Karpas-422 (cell line): ENCODE data around the gene GRAP2. TPM values are rescaled to one million over a fixed set of nuclear protein-coding genes. Genes with fewer than 3 reads are reported as not detected.
"Not testable (repeated sequence)": the region's sequence is repeated elsewhere in the genome, so short reads cannot be mapped to it uniquely, and the experiment has no call there.

Experiments used
- DNase-seq: peaks from one replicate; pipeline ENCODE4 v3.0.0-alpha.2; 2015
- H2AFZ ChIP-seq: fragments of 200-600 bp; sonication (generic); 2 replicates; pipeline ENCODE4 v1.6.1; 2014; ENCODE audit warnings: antibody characterized with exemption, low read length, mixed read lengths
- H3K27ac ChIP-seq: fragments of 200-600 bp; sonication (generic); 2 replicates; pipeline ENCODE4 v1.5.1; 2014; ENCODE audit warnings: mild to moderate bottlenecking, low read length, moderate library complexity
- H3K27me3 ChIP-seq: fragments of 200-600 bp; sonication (generic); 2 replicates; pipeline ENCODE4 v1.6.1; 2014; ENCODE audit warnings: low read length, mixed read lengths
- H3K36me3 ChIP-seq: fragments of 200-600 bp; sonication (generic); 2 replicates; pipeline ENCODE4 v1.6.1; 2014; ENCODE audit warnings: low read length, mixed read lengths; ENCODE audit not compliant: insufficient read depth
- H3K4me1 ChIP-seq: fragments of 200-600 bp; sonication (generic); 2 replicates; pipeline ENCODE4 v1.6.1; 2014; ENCODE audit warnings: mild to moderate bottlenecking, low read length, mixed read lengths
- H3K4me2 ChIP-seq: fragments of 200-600 bp; sonication (generic); 2 replicates; pipeline ENCODE4 v1.6.1; 2014; ENCODE audit warnings: low read length, low read depth, mild to moderate bottlenecking; ENCODE audit not compliant: poor library complexity, severe bottlenecking
- H3K4me3 ChIP-seq: fragments of 200-600 bp; sonication (generic); 2 replicates; pipeline ENCODE4 v1.5.1; 2014; ENCODE audit warnings: mild to moderate bottlenecking, antibody characterized with exemption, low read length, mixed read lengths
- H3K79me2 ChIP-seq: fragments of 200-600 bp; sonication (generic); 2 replicates; pipeline ENCODE4 v1.6.1; 2014; ENCODE audit warnings: mild to moderate bottlenecking, low read length, mixed read lengths
- H3K9ac ChIP-seq: fragments of 200-600 bp; sonication (generic); 2 replicates; pipeline ENCODE4 v1.6.0; 2014; ENCODE audit warnings: low read length
- H3K9me2 ChIP-seq: fragments of 200-600 bp; sonication (generic), shearing (Covaris generic); replicated peaks from 2 replicates; pipeline ENCODE4 v1.6.0; 2014; ENCODE audit warnings: mild to moderate bottlenecking, low read length, moderate library complexity; ENCODE audit not compliant: insufficient read depth
- H3K9me3 ChIP-seq: fragments of 300-700, 200-600 bp; sonication (generic); 2 replicates; pipeline ENCODE4 v1.6.1; 2014; ENCODE audit warnings: low read length, mixed read lengths
- H4K20me1 ChIP-seq: fragments of 200-600 bp; sonication (generic); 2 replicates; pipeline ENCODE4 v1.6.1; 2014; ENCODE audit warnings: mild to moderate bottlenecking, antibody characterized with exemption, low read length, low read depth; ENCODE audit not compliant: insufficient read depth
- total RNA-seq: library from RNA; depleted of rRNA; stranded (reverse); fragments of >200 nt; shearing (Covaris generic); gene quantifications from 2 replicates; pipeline ENCODE4 v1.2.3, GENCODE V29; 2014; ENCODE audit warnings: low replicate concordance

Gene GRAP2
- total RNA-seq, 1 experiment from 2014 or later, result not detected

DNA sequence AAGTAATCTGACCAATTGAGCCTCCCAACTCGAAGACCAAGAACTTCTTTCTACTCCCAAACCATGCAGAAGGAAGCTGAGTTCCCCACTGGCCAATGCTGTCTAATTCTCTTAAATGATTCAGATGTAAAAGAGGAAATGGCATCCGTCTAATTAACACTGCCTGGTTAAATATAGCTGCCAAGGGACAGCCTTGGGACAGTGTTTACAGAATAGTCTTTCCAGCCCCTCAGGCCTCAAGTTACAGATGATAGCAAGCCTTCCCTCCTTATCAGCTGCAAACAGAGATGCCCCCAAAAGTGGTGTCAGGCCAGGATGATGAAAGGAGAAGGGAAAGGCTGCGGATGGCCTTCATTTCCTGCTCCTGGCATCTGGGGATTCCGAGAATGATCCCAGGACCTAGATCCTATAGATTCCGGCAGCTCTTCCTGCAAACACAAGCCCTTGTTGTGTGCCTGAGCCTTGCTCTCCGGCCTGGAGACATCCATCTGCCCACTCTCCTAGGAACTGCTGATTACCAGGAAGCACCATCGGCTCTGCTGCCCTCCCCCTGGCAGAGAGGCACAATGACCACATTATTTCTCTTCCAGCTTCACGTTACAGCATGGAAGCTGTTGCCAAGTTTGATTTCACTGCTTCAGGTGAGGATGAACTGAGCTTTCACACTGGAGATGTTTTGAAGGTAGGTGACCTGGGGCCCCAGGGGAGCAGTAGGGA, 45.8 kb downstream of the GRAP2 start:
- no peaks in the 10 kb centered on the region for H3K9me3 ChIP-seq
- H3K9me2 ChIP-seq, result no peaks in the 10 kb centered on the region
- no peak overlapping the region for H3K27ac ChIP-seq
- no peak for DNase-seq
- no peaks in the 10 kb centered on the region for H3K27me3 ChIP-seq
- H3K4me1 ChIP-seq, result peaks cover 28% of the 10 kb centered on the region
- H3K4me2 ChIP-seq, result no peak overlapping the region
- H4K20me1 ChIP-seq, result no peaks in the 10 kb centered on the region; the same call in 1 of the 2 replicates
- H2AFZ ChIP-seq, result no peak overlapping the region
- H3K9ac ChIP-seq, result no peak overlapping the region
- H3K36me3 ChIP-seq, result no peaks in the 10 kb centered on the region
- no peak overlapping the region for H3K4me3 ChIP-seq
- no peaks in the 10 kb centered on the region for H3K79me2 ChIP-seq

DNA sequence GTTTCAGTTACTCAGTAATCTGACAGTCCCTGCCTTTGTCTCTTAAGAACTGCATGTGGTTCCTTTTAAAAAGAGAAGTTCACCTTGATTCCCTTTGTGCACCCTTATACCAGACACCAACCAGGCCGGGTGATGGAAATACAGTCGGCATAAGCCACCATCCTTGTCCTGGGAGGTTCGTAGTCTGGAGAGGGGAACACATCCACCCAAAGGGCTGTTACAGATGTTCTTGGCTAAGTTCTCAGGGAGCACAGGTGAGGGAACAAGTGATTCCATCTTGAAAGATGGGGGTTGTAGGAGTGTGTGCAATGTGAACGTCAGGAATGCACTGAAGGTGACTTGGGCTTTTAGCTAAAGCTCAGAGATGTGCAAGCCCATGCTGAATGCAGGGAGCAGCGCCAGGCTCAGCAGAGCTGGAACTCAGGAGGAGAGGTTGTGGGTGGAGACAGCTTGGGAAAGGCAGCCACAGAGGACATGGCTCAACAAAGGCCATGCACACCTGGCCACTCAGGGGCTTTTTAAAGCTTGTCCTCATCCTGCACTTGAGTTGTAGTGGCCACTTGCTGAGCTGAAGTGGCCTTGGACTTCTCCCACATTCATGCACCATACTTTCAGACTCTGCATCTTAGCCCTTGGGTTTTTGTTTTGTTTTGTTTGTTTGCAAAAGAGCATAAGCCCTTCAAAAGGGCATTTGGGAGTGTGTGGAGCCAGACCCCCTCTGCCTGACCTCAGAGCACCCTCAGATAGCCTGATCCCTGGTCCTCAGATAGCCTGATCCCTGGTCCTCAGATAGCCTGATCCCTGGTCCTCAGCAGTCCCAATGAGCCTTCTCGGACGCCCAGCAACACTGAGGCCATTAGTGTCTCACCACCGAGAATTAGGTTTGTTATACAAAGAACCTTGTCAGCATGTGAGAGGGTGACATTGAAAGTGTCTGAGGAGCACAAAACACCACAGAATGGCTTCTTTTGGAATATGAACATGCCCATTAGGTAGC, 46.6 kb downstream of the GRAP2 start:
- H2AFZ ChIP-seq, result no peak overlapping the region
- H4K20me1 ChIP-seq, result no peaks in the 10 kb centered on the region; the same call in 1 of the 2 replicates
- H3K36me3 ChIP-seq, result no peaks in the 10 kb centered on the region
- H3K79me2 ChIP-seq, result no peaks in the 10 kb centered on the region
- no peaks in the 10 kb centered on the region for H3K9me3 ChIP-seq
- no peak for DNase-seq
- no peaks in the 10 kb centered on the region for H3K27me3 ChIP-seq
- no peaks in the 10 kb centered on the region for H3K9me2 ChIP-seq
- H3K4me3 ChIP-seq, result no peak overlapping the region
- no peak overlapping the region for H3K4me2 ChIP-seq
- no peak overlapping the region for H3K9ac ChIP-seq
- H3K4me1 ChIP-seq, result peaks cover 28% of the 10 kb centered on the region
- no peak overlapping the region for H3K27ac ChIP-seq

DNA sequence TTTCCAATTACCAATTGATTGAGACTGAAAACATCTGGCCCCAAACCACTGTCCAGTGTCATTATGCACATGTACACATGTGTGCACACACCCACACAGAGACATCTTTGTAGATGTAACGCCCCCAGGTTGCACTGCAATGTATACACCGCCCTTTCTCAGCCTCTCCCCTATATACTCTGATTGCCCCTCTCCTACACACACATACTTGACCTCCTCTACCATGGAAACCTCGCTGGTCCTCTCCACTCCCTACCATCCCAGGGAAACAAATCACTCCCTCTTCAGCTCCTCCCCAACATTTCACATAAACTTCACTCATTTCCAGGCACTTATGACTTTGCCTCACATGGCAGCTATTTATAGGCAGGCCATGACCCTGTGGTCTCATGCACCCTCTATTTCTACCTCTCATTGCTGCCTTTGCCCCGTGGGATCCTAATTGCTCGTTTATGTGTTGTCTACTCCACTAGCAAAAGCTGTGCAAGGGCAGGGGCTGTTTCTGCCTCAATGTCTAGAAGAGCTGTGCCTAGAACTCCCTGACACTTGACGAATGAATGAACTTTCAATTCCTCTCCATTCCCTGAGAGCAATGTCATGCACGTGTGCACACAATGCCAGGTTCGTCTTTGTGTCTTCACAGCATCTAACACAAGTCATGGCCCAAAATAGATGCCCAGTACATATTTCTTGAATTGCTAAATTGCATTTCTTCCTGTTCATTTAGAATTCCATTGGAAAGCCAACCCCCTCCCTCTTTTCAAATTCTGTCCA, 49.3 kb downstream of the GRAP2 start:
- H3K4me3 ChIP-seq, result no peak overlapping the region
- peaks cover 24% of the 10 kb centered on the region for H3K4me1 ChIP-seq
- H3K4me2 ChIP-seq, result no peak overlapping the region
- no peaks in the 10 kb centered on the region; the same call in 1 of the 2 replicates for H4K20me1 ChIP-seq
- H3K79me2 ChIP-seq, result no peaks in the 10 kb centered on the region
- no peaks in the 10 kb centered on the region for H3K9me2 ChIP-seq
- H3K9ac ChIP-seq, result no peak overlapping the region
- no peak overlapping the region for H2AFZ ChIP-seq
- H3K9me3 ChIP-seq, result no peaks in the 10 kb centered on the region
- no peaks in the 10 kb centered on the region for H3K36me3 ChIP-seq
- no peaks in the 10 kb centered on the region for H3K27me3 ChIP-seq
- no peak overlapping the region for H3K27ac ChIP-seq
- peak; percentile 72 for DNase-seq

DNA sequence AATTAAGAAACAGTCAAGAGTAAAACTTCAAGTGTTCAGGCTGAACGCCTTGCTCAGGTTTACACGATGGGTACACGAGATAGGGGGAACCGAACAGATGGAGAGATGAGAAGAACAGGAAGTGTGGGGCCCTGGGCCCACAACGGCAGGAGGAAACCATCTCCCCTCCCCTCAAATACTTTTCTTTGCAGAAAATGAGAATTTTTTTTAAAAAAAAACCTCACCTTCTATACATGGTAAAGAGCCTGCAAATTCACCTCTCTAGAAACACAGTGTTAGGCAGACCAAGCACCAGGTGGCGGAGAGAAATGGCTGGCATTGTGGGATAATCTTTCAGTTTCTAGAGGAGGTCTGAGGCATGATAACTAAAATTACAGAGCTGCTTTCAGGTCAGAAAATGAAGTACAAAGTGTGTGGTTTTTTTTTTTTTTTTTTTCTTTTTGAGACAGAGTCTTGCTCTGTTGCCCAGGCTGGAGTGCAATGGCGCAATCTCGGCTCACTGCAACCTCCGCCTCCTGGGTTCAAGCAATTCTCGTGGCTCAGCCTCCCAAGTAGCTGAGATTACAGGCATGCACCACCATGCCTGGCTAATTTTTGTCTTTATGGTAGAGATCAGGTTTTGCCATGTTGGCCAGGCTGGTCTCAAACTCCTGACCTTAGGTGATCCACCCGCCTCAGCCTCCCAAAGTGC, 50.9 kb downstream of the GRAP2 start:
- not testable (repeated sequence) for DNase-seq, H3K4me3 ChIP-seq, H3K4me2 ChIP-seq, H4K20me1 ChIP-seq, H3K36me3 ChIP-seq, H3K9me2 ChIP-seq, H2AFZ ChIP-seq, H3K27ac ChIP-seq, H3K27me3 ChIP-seq, H3K9me3 ChIP-seq, H3K9ac ChIP-seq, H3K79me2 ChIP-seq
- H3K4me1 ChIP-seq, result peaks cover 18% of the 10 kb centered on the region

DNA sequence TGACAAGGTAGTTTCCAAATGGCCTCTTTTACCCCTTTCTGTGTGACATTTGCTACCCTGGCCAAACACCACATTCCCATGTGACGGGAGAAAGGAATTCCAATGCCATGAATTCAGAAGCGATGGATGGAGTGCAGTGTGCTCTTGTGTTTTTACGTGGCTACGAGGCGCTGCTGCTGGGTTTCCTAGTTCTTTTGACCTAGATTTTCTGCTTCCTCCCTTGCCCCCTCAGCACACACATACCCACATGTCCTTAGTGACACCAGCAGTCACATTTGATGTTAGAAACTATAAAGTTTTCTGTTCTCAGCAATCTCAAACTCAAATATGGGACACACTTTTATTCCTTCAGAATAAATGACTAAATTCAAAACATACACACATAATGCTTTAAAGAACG, 51.5 kb downstream of the GRAP2 start:
- Histone ChIP-seq H3K79me2 (no peaks in the 10 kb centered on the region), H3K4me3 (no peak overlapping the region), H3K27me3 (no peaks in the 10 kb centered on the region), H3K4me2 (no peak overlapping the region), H3K9ac (no peak overlapping the region), H3K4me1 (peaks cover 12% of the 10 kb centered on the region), H4K20me1 (no peaks in the 10 kb centered on the region; the same call in 1 of the 2 replicates), H2AFZ (no peak overlapping the region), H3K9me3 (no peaks in the 10 kb centered on the region), H3K9me2 (no peaks in the 10 kb centered on the region), H3K36me3 (no peaks in the 10 kb centered on the region), H3K27ac (no peak overlapping the region)
- DNase-seq, result no peak

DNA sequence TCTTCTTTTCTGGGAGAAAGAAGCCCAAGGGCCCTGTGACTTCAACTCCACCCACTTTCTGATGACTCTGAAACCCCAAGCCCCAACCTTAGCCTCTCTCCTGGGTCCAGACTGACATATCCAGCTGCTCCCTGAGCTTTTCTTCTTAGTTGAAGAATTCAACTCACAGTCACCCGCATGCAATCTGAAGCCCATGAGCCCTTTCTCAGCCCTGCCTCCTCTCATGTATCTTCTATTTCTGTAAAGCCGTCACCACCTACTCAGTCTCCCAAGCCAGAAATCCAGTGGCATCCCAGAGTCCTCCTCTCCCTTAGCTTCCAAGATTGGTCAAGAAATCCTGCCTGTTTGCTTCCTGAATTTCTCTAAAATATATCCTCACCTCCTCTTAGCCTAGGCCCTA, 52.2 kb downstream of the GRAP2 start:
- H4K20me1 ChIP-seq, result no peaks in the 10 kb centered on the region; the same call in 1 of the 2 replicates
- H3K4me3 ChIP-seq, result no peak overlapping the region
- H3K4me2 ChIP-seq, result no peak overlapping the region
- no peak overlapping the region for H3K9ac ChIP-seq
- H3K4me1 ChIP-seq, result peaks cover 10% of the 10 kb centered on the region
- no peaks in the 10 kb centered on the region for H3K79me2 ChIP-seq
- H3K27ac ChIP-seq, result no peak overlapping the region
- DNase-seq, result no peak
- H3K27me3 ChIP-seq, result no peaks in the 10 kb centered on the region
- no peaks in the 10 kb centered on the region for H3K9me3 ChIP-seq
- H2AFZ ChIP-seq, result no peak overlapping the region
- no peaks in the 10 kb centered on the region for H3K9me2 ChIP-seq
- no peaks in the 10 kb centered on the region for H3K36me3 ChIP-seq

- H3K4me2 ChIP-seq, result no peak overlapping the region
- H3K36me3 ChIP-seq, result no peaks in the 10 kb centered on the region
- H3K27ac ChIP-seq, result no peak overlapping the region
- H3K9me2 ChIP-seq, result no peaks in the 10 kb centered on the region
- H3K27me3 ChIP-seq, result no peaks in the 10 kb centered on the region
- H3K79me2 ChIP-seq, result no peaks in the 10 kb centered on the region
- H2AFZ ChIP-seq, result no peak overlapping the region
- no peak overlapping the region for H3K9ac ChIP-seq
- H3K9me3 ChIP-seq, result no peaks in the 10 kb centered on the region
- peaks cover 10% of the 10 kb centered on the region for H3K4me1 ChIP-seq
- H3K4me3 ChIP-seq, result no peak overlapping the region
- no peak for DNase-seq
- no peaks in the 10 kb centered on the region; the same call in 1 of the 2 replicates for H4K20me1 ChIP-seq
These were observed 53.7 kb downstream of the GRAP2 start for GRCh38 chr22:39954584-39955055.
